Inflammatory macrophage (primary cell): ENCODE data around the gene NKAPD1.
"Not testable (repeated sequence)": the region's sequence is repeated elsewhere in the genome, so short reads cannot be mapped to it uniquely, and the experiment has no call there.

Source experiments
- DNase-seq, 2 donors: peaks; one replicate each; pipeline ENCODE4 v3.0.0-alpha.2; 2020 to 2022

NKAPD1 gene

DNA sequence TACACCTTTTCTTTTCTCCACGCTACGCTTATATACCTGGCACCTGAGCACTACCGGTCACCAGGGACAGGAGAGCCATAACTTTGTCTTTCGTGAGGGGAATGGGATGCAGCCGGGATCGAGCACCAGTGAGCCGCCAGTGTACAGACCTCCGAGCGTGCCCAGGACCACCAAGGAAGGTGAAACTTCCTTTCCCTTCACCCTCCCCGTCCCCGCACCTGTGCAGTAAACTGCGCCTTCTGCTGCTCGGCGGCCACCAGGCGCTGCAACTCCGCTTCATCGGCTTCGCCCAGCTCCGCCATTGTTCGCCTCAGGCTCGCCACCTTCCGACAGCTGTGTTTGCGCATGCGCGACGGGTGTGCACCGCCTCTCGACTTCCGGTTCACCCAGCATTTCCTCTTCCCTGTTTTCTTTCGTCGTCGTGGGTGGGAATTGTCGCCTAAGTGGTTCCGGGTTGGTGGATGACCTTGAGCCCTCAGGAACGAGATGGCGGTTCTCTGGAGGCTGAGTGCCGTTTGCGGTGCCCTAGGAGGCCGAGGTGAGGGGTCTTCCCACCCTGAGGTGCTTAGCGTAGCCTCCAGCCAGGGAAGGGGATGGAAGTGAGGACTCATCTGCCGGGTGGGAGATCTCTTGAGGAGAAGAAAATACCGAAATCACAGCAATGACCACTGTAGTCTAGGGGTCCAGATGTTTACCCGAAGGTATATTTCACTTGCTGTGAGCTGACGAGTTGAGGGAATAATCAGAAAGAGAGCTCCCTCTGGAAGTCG, 12.5 kb downstream of the NKAPD1 start, which contains the start of the genes SDHD and TIMM8B:
TSS of gene SDHD (plus strand) at position 452 of the 770 bp plus-strand sequence. CDS start at position 487, 35 bp downstream.
TSS of gene TIMM8B (minus strand) at position 335 of the 770 bp plus-strand sequence. CDS start at position 302, 33 bp downstream.
- DNase-seq, result peak; percentile 97 to 98

DNA sequence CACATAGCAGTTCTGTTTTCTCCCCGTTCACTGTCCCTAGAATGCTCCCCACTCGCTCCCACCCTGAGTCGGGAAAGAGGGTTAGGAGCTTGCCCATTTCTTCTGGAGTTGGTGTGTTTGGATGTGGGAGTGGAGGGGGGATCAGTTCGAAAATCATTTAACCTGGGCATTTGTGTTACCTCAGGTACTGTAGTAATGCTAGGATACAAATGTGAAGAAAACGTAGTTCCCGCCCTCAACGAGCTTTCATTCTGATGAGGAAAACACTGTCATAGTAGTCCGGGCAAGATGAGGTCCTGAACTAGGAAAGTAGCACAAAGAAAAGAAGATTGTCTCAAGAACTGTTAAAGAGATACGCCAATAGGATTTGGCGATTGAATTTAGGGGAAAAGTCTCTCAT, 13.1 kb downstream of the NKAPD1 start:
- DNase-seq, result peak in 1 of 2 donors; percentile 5

DNA sequence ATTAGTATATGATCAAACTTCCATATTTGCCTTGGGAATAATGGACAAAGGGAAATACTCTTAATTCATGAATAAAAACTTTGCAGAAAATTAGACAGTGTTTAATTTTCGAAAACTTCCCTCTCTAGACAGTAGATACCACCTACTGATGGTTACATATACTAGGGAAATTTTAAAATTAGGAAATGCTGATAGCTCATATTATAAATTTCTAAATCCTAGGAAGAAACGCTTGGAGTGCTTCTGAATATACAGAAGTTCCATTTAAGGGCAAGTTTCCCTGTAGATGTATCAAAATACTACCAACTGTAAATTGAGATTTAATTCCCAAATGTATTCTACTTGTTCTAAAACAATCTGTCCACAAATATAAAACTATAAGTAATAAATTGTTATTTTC, 21.2 kb downstream of the NKAPD1 start:
- not testable (repeated sequence) for DNase-seq

- no peak for DNase-seq
These were observed 22.1 kb downstream of the NKAPD1 start for GRCh38 chr11:112096194-112096593.

DNA sequence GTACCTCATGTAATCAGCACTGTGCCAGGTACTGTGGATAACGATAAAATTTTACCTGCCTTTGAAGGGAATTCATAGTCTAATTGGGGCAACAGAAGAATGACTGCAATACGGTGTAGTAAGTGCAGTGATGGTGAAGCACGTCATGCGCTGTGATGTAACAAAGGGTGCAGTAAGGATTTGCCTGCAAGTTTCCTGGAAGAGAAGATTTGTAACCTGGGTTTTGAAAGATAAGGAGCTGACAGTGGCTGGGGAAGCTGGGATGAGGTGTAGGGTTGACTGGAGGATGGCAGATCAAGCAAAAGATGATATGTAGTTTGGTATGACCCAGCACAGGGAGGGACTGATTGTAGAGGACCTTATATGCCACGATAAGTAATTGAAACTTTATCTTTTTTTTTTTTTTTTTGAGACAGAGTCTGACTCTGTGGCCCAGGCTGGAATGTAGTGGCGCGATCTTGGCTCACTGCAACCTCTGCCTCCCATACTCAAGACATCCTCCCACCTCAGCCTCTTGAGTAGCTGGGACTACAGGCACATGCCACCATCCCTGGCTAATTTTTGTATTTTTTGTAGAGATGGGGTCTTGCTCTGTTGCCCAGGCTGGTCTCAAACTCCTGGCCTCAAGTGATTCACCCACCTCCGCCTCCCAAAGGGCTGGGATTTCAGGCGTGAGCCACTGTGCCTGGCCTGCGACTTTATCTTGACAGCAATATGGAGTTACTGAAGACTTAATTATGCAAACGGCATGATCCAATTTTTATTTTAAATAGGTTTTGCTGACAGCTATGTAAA, 23.8 kb downstream of the NKAPD1 start:
- no peak for DNase-seq

DNA sequence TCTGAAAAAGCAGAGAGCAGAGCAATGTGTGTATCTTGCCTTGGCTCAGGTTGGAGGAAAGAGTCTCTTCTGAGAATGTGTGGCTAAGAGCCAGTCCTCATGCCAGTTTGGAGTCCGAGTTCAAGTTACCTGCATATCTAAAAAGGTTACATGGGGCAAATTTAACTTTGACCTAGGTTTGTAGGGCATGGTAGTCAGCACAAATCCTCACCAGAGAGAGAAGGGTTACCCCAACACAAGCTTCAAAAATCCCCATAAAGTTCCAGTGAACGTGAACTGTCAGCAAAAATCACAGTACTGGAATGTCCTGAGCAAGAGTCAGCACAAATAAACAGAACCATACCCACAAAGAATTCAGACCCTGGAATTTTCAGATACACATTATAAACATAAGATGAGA, 26.4 kb downstream of the NKAPD1 start:
- no peak for DNase-seq

GRCh38 chr11:112103446-112103845, 29.3 kb downstream of the NKAPD1 start:
- peak; percentile 70 to 82 for DNase-seq

DNA sequence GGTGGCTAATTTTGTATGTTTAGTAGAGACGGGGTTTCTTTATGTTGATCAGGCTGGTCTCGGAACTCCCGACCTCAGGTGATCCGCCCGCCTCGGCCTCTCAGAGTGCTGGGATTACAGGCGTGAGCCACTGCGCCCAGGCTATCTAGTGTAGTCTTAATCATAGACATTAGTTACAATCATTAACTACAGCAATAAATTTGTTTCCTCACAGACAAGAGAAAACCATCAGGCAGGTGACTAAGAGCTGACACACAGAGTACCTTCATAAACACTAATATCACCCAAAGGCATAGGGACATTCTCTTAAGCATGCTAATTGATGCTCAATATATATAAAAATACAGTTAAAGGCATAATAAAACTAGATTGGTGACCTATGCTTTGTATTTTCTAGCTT, 32.0 kb downstream of the NKAPD1 start:
- no peak for DNase-seq

- peak; percentile 65 to 67 for DNase-seq
These were observed 39.7 kb downstream of the NKAPD1 start for GRCh38 chr11:112113539-112114457.

GRCh38 chr11:112114460-112114859, 40.4 kb downstream of the NKAPD1 start:
- DNase-seq, result no peak

DNA sequence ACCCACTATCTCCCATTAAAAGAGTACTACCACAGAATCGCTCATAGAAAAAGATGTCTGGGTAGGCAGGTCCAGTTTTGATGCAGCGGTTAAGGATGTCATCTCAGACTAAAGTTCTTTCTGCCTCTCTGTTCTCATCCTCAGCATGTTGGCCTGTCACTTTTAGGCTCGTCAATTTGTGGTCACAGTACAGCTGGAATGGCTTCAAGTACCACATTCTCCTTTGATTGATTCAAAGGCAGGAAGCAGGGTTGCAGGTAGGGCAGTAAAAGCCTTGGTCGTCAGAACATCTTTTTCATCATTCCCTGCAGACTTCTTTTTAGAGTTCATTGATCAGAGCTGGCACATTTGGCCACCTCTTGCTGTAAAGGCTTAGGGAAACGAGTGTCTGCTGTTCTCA, 41.3 kb downstream of the NKAPD1 start:
- DNase-seq, result no peak

- DNase-seq, result no peak
These were observed 44.1 kb downstream of the NKAPD1 start for GRCh38 chr11:112118176-112118575.

DNA sequence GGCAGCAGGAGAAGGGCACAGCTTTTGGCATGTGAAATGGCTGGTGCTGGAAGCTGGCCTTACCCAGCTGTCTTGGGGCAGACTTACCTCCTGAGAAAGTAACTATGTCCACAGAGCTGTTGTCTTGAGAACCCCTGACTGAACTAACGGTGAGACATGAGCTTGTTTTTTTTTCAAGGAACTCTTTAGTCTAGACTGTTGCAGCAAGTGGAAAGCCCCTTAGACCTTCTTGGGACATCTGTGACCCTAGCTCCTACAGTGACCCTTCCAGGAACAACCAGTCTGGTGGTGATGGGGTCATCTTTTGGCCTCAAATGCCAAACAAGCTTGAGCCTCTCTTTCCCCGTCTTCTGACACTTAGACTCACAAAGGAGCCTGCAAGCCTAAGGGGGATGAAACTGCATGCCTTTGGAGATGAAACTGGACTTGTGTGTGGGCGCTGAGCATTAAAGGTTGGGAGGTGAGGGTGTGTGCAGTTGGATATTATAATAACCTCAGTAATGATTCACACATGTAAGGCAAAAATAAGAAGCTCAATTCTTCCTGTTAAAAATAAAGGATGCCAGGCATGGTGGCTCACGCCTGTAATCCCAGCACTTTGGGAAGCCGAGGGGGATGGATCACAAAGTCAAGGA, 48.0 kb downstream of the NKAPD1 start:
- peak; percentile 16 to 24 for DNase-seq

GRCh38 chr11:112123129-112123528, 49.0 kb downstream of the NKAPD1 start:
- no peak for DNase-seq

GRCh38 chr11:112127056-112127455, 53.0 kb downstream of the NKAPD1 start:
- DNase-seq, result no peak

GRCh38 chr11:112128483-112129121, 54.5 kb downstream of the NKAPD1 start:
- DNase-seq, result peak in 1 of 2 donors; percentile 18

DNA sequence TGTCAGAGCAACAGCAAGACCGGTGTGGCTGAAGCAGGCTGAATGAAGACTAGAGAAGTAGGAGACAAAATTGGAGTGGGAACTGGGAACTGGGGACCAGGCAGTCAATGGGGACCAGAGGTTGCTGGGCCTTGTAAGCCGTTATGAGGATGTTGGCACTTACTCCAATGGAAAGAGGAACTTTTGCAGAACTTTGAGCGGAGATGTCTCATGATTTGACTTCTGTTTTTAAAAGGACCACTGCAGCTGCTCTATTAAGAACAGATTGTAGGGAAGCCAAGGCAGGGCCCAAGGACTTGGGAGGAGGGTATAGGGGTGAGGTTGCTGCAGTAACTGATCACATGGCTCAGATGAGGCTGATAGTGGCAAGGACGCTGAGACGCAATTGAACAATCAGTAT, 55.6 kb downstream of the NKAPD1 start:
- peak; percentile 89 to 94 for DNase-seq

DNA sequence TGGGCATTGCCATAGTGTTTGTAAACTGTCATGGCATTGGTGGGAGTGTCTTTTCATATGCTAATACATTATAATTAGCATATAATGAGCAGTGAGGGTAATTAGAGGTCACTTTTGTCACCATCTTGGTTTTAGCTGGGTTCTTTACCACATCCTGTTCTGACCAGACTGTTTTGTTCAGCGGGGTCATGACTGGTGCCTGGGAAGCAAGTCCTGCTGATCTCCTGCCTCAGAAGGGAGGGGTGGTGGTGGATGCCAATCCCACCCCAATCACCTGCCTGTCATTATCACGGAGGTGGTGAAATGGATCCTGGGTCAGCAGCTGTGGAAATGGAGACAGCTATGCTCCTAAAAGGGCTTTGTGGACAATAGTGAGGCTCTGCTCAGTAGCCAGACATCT, 58.6 kb downstream of the NKAPD1 start:
- peak; percentile 26 to 28 for DNase-seq

- peak; percentile 23 to 41 for DNase-seq
These were observed 60.4 kb downstream of the NKAPD1 start for GRCh38 chr11:112134473-112134872.
